Measurements from ENCODE around the gene MMP28.

The MMP28 gene

GRCh38 chr17:35743626-35744328 is 51.7 kb downstream of the MMP28 start:
- no peak for DNase-seq (ENCODE audit: low read depth in 2 of 2)

- no peak for DNase-seq (ENCODE audit: low read depth in 2 of 2)
Observed at GRCh38 chr17:35742896-35743477, 52.5 kb downstream of the MMP28 start.

DNA sequence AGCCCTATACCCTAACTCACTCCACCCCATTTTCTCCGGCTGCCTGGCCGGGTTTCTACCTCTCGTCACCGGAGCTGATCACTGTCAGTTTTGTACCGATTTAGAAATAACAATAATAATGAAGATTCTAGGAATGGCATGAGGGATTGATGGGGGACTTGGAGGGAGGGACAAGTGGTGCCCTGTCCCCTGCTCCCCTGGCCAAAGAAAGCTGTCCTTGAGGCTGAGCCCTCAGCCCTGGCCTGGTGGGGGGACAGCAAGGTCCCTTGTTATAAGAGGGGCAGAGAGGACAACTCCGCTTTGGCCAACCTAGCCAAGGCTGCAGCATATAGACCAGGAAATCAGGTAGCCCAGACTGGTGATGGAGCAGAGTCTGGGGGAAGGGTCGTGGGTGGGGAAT is 52.9 kb downstream of the MMP28 start:
- no peak for DNase-seq (ENCODE audit: low read depth in 2 of 2)

- no peak for DNase-seq (ENCODE audit: low read depth in 2 of 2)
Observed at GRCh38 chr17:35740997-35741931, 54.2 kb downstream of the MMP28 start.

DNA sequence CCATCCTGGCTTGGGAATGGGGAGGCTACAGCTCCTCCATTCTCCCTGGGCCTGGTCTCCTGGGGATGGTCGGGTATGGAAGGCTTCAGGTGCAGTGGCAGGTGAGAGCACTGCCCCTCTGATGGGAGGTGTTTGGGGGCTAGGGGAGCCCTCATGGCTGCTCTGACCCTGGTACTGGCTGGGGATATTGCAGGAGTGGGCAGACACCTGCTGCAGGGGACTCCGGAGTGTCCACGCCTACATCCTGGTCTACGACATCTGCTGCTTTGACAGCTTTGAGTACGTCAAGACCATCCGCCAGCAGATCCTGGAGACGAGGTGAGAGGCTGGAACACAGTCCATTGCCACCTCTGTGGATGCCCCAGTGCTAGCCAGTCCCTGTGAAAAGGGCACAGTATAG is 55.2 kb downstream of the MMP28 start:
- DNase-seq (ENCODE audit: low read depth in 2 of 2): no peak

DNA sequence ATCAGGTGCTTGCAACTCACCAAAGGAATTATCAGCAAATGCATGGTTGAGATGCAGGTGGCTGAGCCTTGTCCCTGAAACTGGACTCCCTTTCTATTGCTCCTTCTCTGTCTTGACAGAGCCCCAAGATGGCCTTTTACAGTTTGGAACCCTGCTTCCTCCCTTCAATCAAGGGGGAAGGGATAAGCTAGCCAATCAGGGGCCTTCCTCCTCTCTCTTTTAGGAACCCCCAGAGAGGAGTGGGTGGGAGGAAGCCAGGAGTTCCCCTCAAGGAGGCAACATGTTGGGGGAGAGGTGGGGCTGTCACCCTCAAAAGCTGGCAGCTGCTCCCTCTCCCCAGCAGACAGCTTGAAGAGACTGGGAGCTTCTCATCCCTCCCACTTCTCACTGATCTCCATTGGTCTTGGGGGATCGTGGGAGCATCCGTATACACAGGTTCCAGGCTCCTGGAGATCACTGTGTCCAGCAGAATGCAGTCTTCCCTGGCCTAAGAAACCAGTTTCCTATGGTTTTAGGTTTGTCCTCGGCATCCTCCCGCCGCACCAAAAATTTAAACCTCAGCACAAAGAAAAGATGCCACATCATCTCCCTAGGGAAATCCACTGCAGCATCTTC is 56.8 kb downstream of the MMP28 start:
- no peak for DNase-seq (ENCODE audit: low read depth in 2 of 2)

DNA sequence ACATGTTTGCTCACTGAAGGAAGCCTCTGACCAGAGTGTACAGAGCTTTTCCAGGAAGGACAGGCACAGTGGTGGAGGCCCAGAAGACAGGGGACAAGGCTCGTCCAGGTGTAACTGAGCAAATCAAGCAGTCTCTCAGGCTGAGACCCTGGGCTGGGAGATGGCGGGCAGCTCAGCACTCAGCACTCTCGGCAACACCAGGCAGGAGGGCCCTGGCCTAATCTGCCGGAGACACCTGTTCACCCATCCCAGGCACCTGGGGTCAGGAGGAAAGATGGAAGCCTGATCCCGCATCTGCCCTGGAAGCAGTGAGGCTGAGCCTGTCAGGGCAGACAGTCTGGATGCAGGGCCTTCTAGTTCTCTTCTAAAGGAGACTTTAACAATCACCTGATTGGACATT is 59.2 kb downstream of the MMP28 start:
- DNase-seq (ENCODE audit: low read depth in 2 of 2): no peak

- DNase-seq (ENCODE audit: low read depth in 2 of 2): no peak
Observed at GRCh38 chr17:35735036-35735805, 60.2 kb downstream of the MMP28 start.

- no peak for DNase-seq (ENCODE audit: low read depth in 2 of 2)
Observed at GRCh38 chr17:35734396-35734795, 61.0 kb downstream of the MMP28 start.

- DNase-seq (ENCODE audit: low read depth in 2 of 2): no peak
Observed at GRCh38 chr17:35733366-35733765, 62.1 kb downstream of the MMP28 start.

- DNase-seq (ENCODE audit: low read depth in 2 of 2): no peak
Observed at GRCh38 chr17:35732806-35733136, 62.7 kb downstream of the MMP28 start.

DNA sequence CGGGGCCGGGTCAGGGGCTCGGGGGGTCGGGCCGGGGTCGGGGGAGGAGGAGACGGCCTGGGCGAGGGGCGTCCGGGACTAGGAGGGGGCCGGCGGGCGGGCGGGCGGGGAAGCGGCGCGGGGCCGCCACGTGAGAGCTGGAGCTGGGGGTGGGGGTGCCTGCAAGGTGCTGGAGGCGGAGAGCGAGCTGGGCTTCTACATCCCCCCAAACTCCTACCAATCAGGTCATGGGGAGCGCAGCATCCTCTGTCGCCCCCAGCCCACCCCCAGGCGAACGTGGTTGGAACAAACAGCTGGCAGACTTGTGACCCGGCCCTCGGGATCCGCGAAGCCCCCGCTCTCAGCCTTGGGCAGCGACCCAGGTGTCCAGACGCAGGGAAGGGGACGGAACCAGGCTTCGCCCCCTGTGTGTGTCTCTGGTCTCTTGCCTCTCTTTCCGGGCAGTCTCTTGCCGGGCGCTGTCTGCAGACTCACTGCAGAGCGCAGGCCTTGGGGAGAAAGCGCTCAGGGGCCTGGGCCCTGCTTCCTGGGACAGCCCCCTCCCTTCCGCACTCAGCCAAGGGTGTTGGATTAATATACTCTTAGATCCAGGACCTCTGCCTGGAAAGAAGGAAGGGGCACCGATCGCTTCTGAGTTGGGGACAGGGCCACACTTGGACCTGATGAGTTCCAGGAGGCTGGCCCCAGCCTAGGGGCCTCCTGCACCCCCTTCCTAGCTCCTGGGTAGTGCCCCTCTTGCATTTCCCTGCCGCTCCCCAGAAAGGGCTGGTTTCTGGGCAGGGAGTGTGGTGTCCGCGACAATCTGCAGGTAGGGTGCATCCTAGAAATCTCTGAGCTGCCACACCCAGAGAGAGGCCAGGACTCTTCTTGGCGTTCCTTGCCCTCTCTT is 63.3 kb downstream of the MMP28 start:
- no peak for DNase-seq (ENCODE audit: low read depth in 2 of 2)

GRCh38 chr17:35731239-35731916 is 64.1 kb downstream of the MMP28 start, which contains the start of gene RASL10B:
TSS of gene RASL10B (plus strand) at chr17:35731639. CDS start at chr17:35735185, 3,546 bp downstream.
- no peak for DNase-seq (ENCODE audit: low read depth in 2 of 2)

DNA sequence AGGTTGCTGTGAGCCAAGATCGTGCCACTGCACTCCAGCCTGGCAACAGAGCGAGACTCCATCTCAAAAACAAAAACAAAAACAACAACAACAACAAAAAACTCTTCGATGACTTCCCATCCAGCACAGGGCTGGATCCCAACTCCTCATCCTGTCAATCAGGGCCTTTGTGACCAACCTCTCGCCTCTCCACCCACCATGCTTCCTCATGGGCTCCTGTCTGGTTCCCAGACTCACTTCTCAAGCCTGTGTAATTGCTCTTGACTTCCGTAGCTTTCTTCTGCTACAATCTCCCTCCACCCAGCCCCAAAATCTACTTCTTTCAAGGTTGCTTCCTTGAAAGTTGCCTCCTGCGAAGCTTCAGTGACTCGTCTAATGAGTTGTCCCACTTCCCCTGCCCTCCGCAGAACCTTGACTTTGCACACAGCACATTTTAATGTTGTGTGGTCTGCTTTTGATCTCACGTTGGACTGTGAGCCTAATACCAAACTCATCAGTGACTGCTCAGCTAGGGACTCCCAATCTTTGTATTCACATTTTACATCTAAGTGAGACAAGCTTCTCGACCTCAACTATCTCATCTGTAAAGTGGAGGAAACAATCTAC is 64.9 kb downstream of the MMP28 start:
- DNase-seq (ENCODE audit: low read depth in 2 of 2): no peak

DNA sequence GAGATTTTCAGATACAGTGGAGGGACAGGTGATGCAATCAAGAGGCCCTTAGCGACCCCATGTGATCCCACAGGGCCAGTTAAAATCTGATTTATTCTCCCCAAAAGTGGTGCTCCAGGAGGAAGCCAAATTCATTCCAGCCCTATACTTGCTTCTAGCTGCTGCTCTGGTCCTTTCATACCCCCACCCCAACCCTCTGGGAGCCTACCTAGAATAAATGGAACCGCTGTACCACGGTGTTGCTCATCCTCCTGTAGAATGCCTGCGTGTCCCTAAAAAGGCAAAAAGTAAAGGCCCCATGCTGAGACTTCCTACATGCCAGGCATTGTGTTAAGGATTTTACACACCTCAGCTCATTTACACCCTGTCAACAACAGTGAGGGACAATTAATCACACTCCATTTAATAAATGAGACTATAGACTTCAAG is 66.0 kb downstream of the MMP28 start:
- no peak for DNase-seq (ENCODE audit: low read depth in 2 of 2)

GRCh38 chr17:35728551-35728950 is 66.9 kb downstream of the MMP28 start:
- no peak for DNase-seq (ENCODE audit: low read depth in 2 of 2)

DNA sequence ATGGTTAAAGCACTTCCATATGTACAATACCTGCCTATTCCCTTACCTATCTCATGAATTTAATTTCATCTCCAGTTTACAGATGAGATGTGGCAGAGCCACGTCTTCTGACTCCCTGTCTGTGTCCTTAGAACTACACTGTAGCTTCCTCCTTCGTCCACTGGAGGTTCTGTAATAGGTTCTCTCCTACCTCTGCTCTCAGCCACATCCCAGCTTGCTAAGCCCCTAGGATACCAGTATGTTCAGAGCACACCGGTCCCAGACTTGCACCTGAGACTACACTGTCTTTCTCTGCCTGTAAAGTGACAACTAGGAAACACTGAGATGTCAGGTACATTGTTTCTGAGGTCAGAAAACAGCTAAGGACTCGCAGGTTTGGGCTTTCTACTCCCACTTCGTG is 67.8 kb downstream of the MMP28 start:
- no peak for DNase-seq (ENCODE audit: low read depth in 2 of 2)

GRCh38 chr17:35726953-35727460 is 68.4 kb downstream of the MMP28 start:
- no peak for DNase-seq (ENCODE audit: low read depth in 2 of 2)

All from fibroblast of skin of left biceps (primary cell).